GM12878 (cell line): ENCODE measurements around the gene C22orf15. TPM values are rescaled to one million over a fixed set of nuclear protein-coding genes. Genes with fewer than 3 reads are reported as not detected.
A peak's percentile ranks its signal among the peaks of the same experiment; 100 is the strongest.

Experiments used
- BMI1 ChIP-seq: fragments of 450-650 bp; IDR thresholded peaks from 2 replicates; pipeline ENCODE4 v1.6.1; 2016; ENCODE audit warnings: mild to moderate bottlenecking, moderate library complexity, borderline replicate concordance
- ETV6 ChIP-seq, 2 experiments: fragments of 450-650 bp in 1 of 2; IDR thresholded peaks in 1 of 2; conservative IDR thresholded peaks in 1 of 2; 2 replicates each; pipeline ENCODE4 v1.6.1; 2014; ENCODE audit warnings: antibody characterized with exemption in 1 of 2, borderline replicate concordance in 1 of 2, low read depth in 1 of 2, mild to moderate bottlenecking in 1 of 2, moderate library complexity in 1 of 2
- HCFC1 ChIP-seq: fragments of 150-350 bp; IDR thresholded peaks from 2 replicates; pipeline ENCODE4 v1.6.1; 2014; ENCODE audit warnings: low read length
- IKZF2 ChIP-seq, 2 experiments: fragments of 450-650 bp; IDR thresholded peaks; 2 replicates each; pipeline ENCODE4 v1.6.1; 2017; ENCODE audit warnings: mild to moderate bottlenecking in 2 of 2, moderate library complexity in 2 of 2
- MLLT1 ChIP-seq: fragments of 450-650 bp; IDR thresholded peaks from 2 replicates; pipeline ENCODE4 v1.6.1; 2016; ENCODE audit warnings: mild to moderate bottlenecking
- MTA3 ChIP-seq: IDR thresholded peaks from 2 replicates; pipeline ENCODE4 v1.6.1; 2012; ENCODE audit warnings: low read length, inconsistent platforms, borderline replicate concordance
- NFYB ChIP-seq: IDR thresholded peaks from 2 replicates; pipeline ENCODE4 v1.6.1; 2011; ENCODE audit warnings: low read depth, mild to moderate bottlenecking, low read length, improper control_type of control experiment, moderate library complexity; ENCODE audit not compliant: insufficient read depth
- NR2C1 ChIP-seq: fragments of 450-650 bp; IDR thresholded peaks from 2 replicates; pipeline ENCODE4 v1.6.1; 2017; ENCODE audit warnings: antibody characterized with exemption, mild to moderate bottlenecking, moderate library complexity
- PKNOX1 ChIP-seq: fragments of 450-650 bp; IDR thresholded peaks from 2 replicates; pipeline ENCODE4 v1.6.1; 2016; ENCODE audit warnings: mild to moderate bottlenecking
- RAD51 ChIP-seq: fragments of 450-650 bp; IDR thresholded peaks from 2 replicates; pipeline ENCODE4 v1.6.1; 2016; ENCODE audit warnings: moderate library complexity, mild to moderate bottlenecking, inconsistent platforms
- RB1 ChIP-seq: fragments of 450-650 bp; formaldehyde crosslinking; IDR thresholded peaks from 2 replicates; pipeline ENCODE4 v1.6.1; 2017; ENCODE audit warnings: mild to moderate bottlenecking, borderline replicate concordance
- SKIL ChIP-seq: fragments of 450-650 bp; IDR thresholded peaks from 2 replicates; pipeline ENCODE4 v1.6.1; 2017; ENCODE audit warnings: mild to moderate bottlenecking, low read depth, inconsistent platforms; ENCODE audit not compliant: poor library complexity, severe bottlenecking
- SMAD5 ChIP-seq: IDR thresholded peaks from 2 replicates; pipeline ENCODE4 v1.6.1; 2016; ENCODE audit warnings: antibody characterized with exemption, low read depth
- USF1 ChIP-seq: IDR thresholded peaks from 2 replicates; pipeline ENCODE4 v1.6.1; 2011; ENCODE audit warnings: borderline replicate concordance, low read depth, mild to moderate bottlenecking, moderate library complexity, mixed read lengths, low read length; ENCODE audit not compliant: insufficient read depth; ENCODE audit errors: extremely low read length
- ZBTB11 ChIP-seq: fragments of 450-650 bp; formaldehyde crosslinking; IDR thresholded peaks from 2 replicates; pipeline ENCODE4 v1.5.0; 2022; ENCODE audit warnings: mild to moderate bottlenecking, missing genetic modification characterization
- ZNF207 ChIP-seq: fragments of 450-650 bp; IDR thresholded peaks from 2 replicates; pipeline ENCODE4 v1.6.1; 2014; ENCODE audit warnings: antibody characterized with exemption, mild to moderate bottlenecking, borderline replicate concordance
- ZNF274 ChIP-seq: IDR thresholded peaks from one replicate; pipeline ENCODE4 v1.8.0; 2011; ENCODE audit not compliant: insufficient read length, insufficient read depth
- ZZZ3 ChIP-seq: IDR thresholded peaks from 2 replicates; pipeline ENCODE4 v1.6.1; 2011; ENCODE audit warnings: low read depth; ENCODE audit not compliant: control insufficient read depth, insufficient read length
- polyA plus RNA-seq, 11 experiments: library from polyadenylated mRNA; depleted of rRNA in 4 of 11; unstranded in 6 of 11; stranded (reverse) in 5 of 11; fragments of >200 nt; fragmentation: Nextera tagmentation in 4 of 11; fragmentation: Illumina TruSeq in 1 of 11; extraction: Ambion mirVana in 4 of 11; extraction: Trizol in 1 of 11; gene quantifications; 1 replicate in 1 of 11; 2 replicates in 10 of 11; pipeline versions ENCODE4 v1.2.1 to v1.2.3, GENCODE V29; 2011 to 2016; ENCODE audit warnings: inconsistent platforms in 2 of 11, missing spikeins in 2 of 11, low read depth in 1 of 11
- total RNA-seq, 4 experiments: library from RNA; depleted of rRNA in 3 of 4; stranded (reverse); fragments of >200 nt in 3 of 4; fragmentation: Illumina TruSeq in 1 of 4; extraction: Trizol in 1 of 4; gene quantifications; 2 replicates each; pipeline versions ENCODE4 v1.2.1 to v1.2.3, GENCODE V29; 2013 to 2021

The C22orf15 gene
- total and polyA plus RNA-seq, 10 of the 15 experiments (the other 5 are each of a cell fraction or from before 2014, with no cell fraction given), result 0.05 to 0.47 (median 0.13) TPM; not detected in 3

- no peak for TF ChIP-seq ZBTB11 (CRISPR knock-in tag)
- no peak for TF ChIP-seq PKNOX1
- no peak for TF ChIP-seq BMI1
- TF ChIP-seq USF1, result peak; percentile 95
- peak; percentile 52 to 63 for TF ChIP-seq IKZF2 (IDR thresholded peaks at IDR 0.05)
- peak; percentile 27; the same call in 1 of the 2 replicates for TF ChIP-seq SMAD5
- no peak for TF ChIP-seq SKIL
- peak; percentile 91 for TF ChIP-seq NR2C1
- no peak for TF ChIP-seq ZNF274
- TF ChIP-seq ZZZ3, result no peak
- peak; percentile 93 for TF ChIP-seq RAD51
- peak; percentile 95 for TF ChIP-seq RB1
- no peak for TF ChIP-seq ETV6 (conservative IDR thresholded peaks at IDR 0.05 in 1 of 2, IDR thresholded peaks at IDR 0.05 in 1 of 2; ENCODE audit: borderline replicate concordance in 1 of 2, low read depth in 1 of 2)
- peak; percentile 63; the same call in 1 of the 2 replicates for TF ChIP-seq MLLT1
- TF ChIP-seq MTA3, result no peak
- TF ChIP-seq NFYB, result no peak
- TF ChIP-seq HCFC1, result peak; percentile 93
- peak; percentile 96 for TF ChIP-seq ZNF207
These were observed 45.7 kb upstream of the C22orf15 start (continued) for GRCh38 chr22:23716811-23717801.
